Measurements from ENCODE around the gene UTF1. TPM values are rescaled to one million over a fixed set of nuclear protein-coding genes. Genes with fewer than 3 reads are reported as not detected.

UTF1 gene
- total RNA-seq, 3 donors from 2014 or later: not detected

DNA sequence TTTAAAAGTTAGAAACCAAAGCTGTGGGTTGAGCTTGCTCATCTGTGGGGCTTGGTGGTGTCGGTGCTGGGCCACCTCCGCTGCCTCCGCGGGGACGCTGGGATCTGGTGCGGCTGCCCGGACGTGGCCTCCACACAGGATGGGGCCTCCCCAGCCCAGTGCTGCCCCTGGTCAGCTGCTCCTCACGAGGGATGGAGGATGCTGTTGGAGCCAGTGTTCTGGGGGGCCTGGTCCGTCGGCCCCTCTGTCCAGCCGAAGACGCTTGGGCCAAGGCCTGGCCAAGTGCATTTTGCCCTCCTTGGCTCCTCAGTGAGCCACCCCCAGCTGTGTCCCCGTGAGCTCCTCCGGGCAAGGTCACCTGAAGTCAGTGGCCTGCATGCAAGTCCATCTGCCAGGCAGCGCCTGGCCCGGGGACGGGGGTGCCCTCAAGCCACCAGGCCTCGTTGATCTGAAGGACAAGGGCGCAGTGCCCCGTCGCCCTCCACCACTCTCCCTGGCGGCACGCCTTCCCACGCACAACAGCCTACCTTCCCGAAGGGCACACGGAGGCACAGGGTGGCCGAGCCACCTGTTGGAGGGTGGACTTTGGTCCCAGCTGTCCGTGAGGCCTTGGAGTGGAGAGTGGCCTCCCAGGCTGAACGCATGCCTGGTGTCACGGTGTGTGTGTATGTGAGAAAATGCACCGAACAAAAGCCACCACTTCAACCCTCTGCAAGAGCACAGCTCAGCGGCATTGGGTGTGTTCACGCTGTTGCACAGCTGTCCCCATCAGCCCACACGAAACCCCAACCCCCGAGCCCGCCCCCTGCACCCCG lies 42.7 kb upstream of the UTF1 start:
- DNase-seq (ENCODE audit: low spot score in 2 of 2): no peak
- Histone ChIP-seq H3K9me3 (peaks cover 3 to 7% of the 10 kb centered on the region in 2 donors), H3K4me3 (no peak overlapping the region), H3K27ac (no peak overlapping the region), H3K27me3 (peaks cover 0 to under 1% of the 10 kb centered on the region in 2 donors), H3K4me1 (no peaks in the 10 kb centered on the region), H3K36me3 (no peaks in the 10 kb centered on the region)
- intact Hi-C loops (cut with DNase I; ENCODE audit: low total_unique reads): no loop called here
- TF ChIP-seq, protein P1, sequence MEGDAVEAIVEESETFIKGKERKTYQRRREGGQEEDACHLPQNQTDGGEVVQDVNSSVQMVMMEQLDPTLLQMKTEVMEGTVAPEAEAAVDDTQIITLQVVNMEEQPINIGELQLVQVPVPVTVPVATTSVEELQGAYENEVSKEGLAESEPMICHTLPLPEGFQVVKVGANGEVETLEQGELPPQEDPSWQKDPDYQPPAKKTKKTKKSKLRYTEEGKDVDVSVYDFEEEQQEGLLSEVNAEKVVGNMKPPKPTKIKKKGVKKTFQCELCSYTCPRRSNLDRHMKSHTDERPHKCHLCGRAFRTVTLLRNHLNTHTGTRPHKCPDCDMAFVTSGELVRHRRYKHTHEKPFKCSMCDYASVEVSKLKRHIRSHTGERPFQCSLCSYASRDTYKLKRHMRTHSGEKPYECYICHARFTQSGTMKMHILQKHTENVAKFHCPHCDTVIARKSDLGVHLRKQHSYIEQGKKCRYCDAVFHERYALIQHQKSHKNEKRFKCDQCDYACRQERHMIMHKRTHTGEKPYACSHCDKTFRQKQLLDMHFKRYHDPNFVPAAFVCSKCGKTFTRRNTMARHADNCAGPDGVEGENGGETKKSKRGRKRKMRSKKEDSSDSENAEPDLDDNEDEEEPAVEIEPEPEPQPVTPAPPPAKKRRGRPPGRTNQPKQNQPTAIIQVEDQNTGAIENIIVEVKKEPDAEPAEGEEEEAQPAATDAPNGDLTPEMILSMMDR (IDR thresholded peaks at IDR 0.05): no peak
- TF ChIP-seq POLR2A (IDR thresholded peaks at IDR 0.05): no peak
- TF ChIP-seq POLR2AphosphoS5 (IDR thresholded peaks at IDR 0.05): no peak

GRCh38 chr10:133187906-133188681 lies 41.9 kb upstream of the UTF1 start:
- Histone ChIP-seq H3K4me3 (no peak overlapping the region), H3K27me3 (no peaks in the 10 kb centered on the region), H3K9me3 (peaks cover 4 to 15% of the 10 kb centered on the region in 2 donors), H3K36me3 (no peaks in the 10 kb centered on the region), H3K27ac (no peak overlapping the region), H3K4me1 (no peaks in the 10 kb centered on the region)
- intact Hi-C loops (cut with DNase I; ENCODE audit: low total_unique reads): no loop called here
- no peak for TF ChIP-seq POLR2AphosphoS5 (IDR thresholded peaks at IDR 0.05)
- no peak for TF ChIP-seq POLR2A (IDR thresholded peaks at IDR 0.05)
- TF ChIP-seq, protein P1 (IDR thresholded peaks at IDR 0.05): no peak
- DNase-seq (ENCODE audit: low spot score in 2 of 2): no peak

- no peak for TF ChIP-seq POLR2A (IDR thresholded peaks at IDR 0.05)
- no peak for TF ChIP-seq POLR2AphosphoS5 (IDR thresholded peaks at IDR 0.05)
- TF ChIP-seq, protein P1 (IDR thresholded peaks at IDR 0.05): no peak
- intact Hi-C loops (cut with DNase I; ENCODE audit: low total_unique reads): no loop called here
- Histone ChIP-seq H3K9me3 (peaks cover 6 to 20% of the 10 kb centered on the region in 2 donors), H3K36me3 (no peaks in the 10 kb centered on the region), H3K27ac (no peak overlapping the region), H3K27me3 (no peaks in the 10 kb centered on the region), H3K4me1 (no peaks in the 10 kb centered on the region), H3K4me3 (no peak overlapping the region)
- no peak for DNase-seq (ENCODE audit: low spot score in 2 of 2)
Observed at GRCh38 chr10:133189256-133189655, 40.8 kb upstream of the UTF1 start.

GRCh38 chr10:133189726-133190125 lies 40.3 kb upstream of the UTF1 start:
- H3K9me3 ChIP-seq: peaks cover 6 to 20% of the 10 kb centered on the region in 2 donors
- H3K27me3 ChIP-seq: no peaks in the 10 kb centered on the region
- TF ChIP-seq POLR2AphosphoS5 (IDR thresholded peaks at IDR 0.05) (no peak), POLR2A (IDR thresholded peaks at IDR 0.05) (no peak)
- TF ChIP-seq, protein P1 (IDR thresholded peaks at IDR 0.05): no peak
- intact Hi-C loops (cut with DNase I; ENCODE audit: low total_unique reads): no loop called here
- no peaks in the 10 kb centered on the region for H3K36me3 ChIP-seq
- H3K4me3 ChIP-seq: no peak overlapping the region
- H3K4me1 ChIP-seq: no peaks in the 10 kb centered on the region
- no peak overlapping the region for H3K27ac ChIP-seq
- DNase-seq (ENCODE audit: low spot score in 2 of 2): no peak

- Histone ChIP-seq H3K27me3 (peaks cover 0 to under 1% of the 10 kb centered on the region in 2 donors), H3K9me3 (peaks cover 6 to 20% of the 10 kb centered on the region in 2 donors), H3K4me1 (no peaks in the 10 kb centered on the region), H3K4me3 (no peak overlapping the region), H3K36me3 (no peaks in the 10 kb centered on the region), H3K27ac (no peak overlapping the region)
- no peak for DNase-seq (ENCODE audit: low spot score in 2 of 2)
- intact Hi-C loops (cut with DNase I; ENCODE audit: low total_unique reads): no loop called here
- TF ChIP-seq POLR2A (IDR thresholded peaks at IDR 0.05) (no peak), POLR2AphosphoS5 (IDR thresholded peaks at IDR 0.05) (no peak)
- TF ChIP-seq, protein P1 (IDR thresholded peaks at IDR 0.05): no peak
Observed at GRCh38 chr10:133190225-133190624, 39.8 kb upstream of the UTF1 start.
